HepG2 (cell line): Measurements from ENCODE around the gene SMPD3. TPM values are rescaled to one million over a fixed set of nuclear protein-coding genes. Genes with fewer than 3 reads are reported as not detected.

Experiments
- ATAC-seq: fragments of 200-7000 bp; cut with Tn5 transposase; 3 replicates; pipeline ENCODE4 v1.9.1; 2020; ENCODE audit warnings: mild to moderate bottlenecking, moderate library complexity
- BruUV-seq: library from RNA; stranded (reverse); fragments of 400-500 nt; replicated peaks from 2 replicates; lab custom pipeline; 2021; lab: Mats Ljungman, UMichigan
- CTCF ChIA-PET: fragments of 300-600 bp; formaldehyde crosslinking; extraction: SDS; loops from one replicate; lab custom pipeline; 2021; ENCODE audit warnings: low total read pairs, inconsistent platforms, low intra/inter-chr PET ratio; lab: Yijun Ruan, JAX
- POLR2A ChIA-PET: fragments of 350-600 bp; sonication (Branson Sonifier 250); formaldehyde crosslinking; loops from one replicate; lab custom pipeline; 2020; ENCODE audit warnings: antibody characterized with exemption, inconsistent platforms; lab: Yijun Ruan, JAX
- DNase-seq: peaks from one replicate; pipeline ENCODE4 v3.0.0-alpha.2; 2015; ENCODE audit warnings: low spot score
- FAIRE-seq: peaks from 3 replicates; lab custom pipeline; 2011; peaks lifted over from hg19 to GRCh38; lab: Jason Lieb, UNC
- H2AFZ ChIP-seq: one replicate; pipeline ENCODE4 v1.6.1; 2011; ENCODE audit warnings: low read length, inconsistent platforms
- H3K27ac ChIP-seq: fragments of 300-600 bp; 3 replicates; pipeline ENCODE4 v1.8.0; 2011; ENCODE audit warnings: mixed run types, mild to moderate bottlenecking, mixed read lengths, low read length, inconsistent platforms; ENCODE audit not compliant: insufficient read depth; ENCODE audit errors: extremely low read length
- H3K27me3 ChIP-seq, 2 experiments: fragments of 200-600 bp in 1 of 2; 2 replicates in 1 of 2; 3 replicates in 1 of 2; pipeline versions ENCODE4 v1.6.0 to v1.8.0; 2011; ENCODE audit warnings: low read length in 2 of 2, mild to moderate bottlenecking in 2 of 2, moderate library complexity in 2 of 2, inconsistent platforms in 1 of 2; ENCODE audit not compliant: insufficient read depth in 2 of 2, control insufficient read depth in 1 of 2
- H3K36me3 ChIP-seq, 2 experiments: fragments of 200-600 bp in 1 of 2; replicated peaks in 1 of 2; 2 replicates in 1 of 2; 3 replicates in 1 of 2; pipeline versions ENCODE4 v1.5.1 to v1.8.0; 2011; ENCODE audit warnings: low read length in 2 of 2, inconsistent platforms in 1 of 2; ENCODE audit not compliant: insufficient read depth in 2 of 2, control insufficient read depth in 1 of 2
- H3K4me1 ChIP-seq: 2 replicates; pipeline ENCODE4 v1.5.1; 2012; ENCODE audit warnings: low read length, inconsistent platforms; ENCODE audit not compliant: insufficient read depth
- H3K4me2 ChIP-seq: 2 replicates; pipeline ENCODE4 v1.6.0; 2011; ENCODE audit warnings: low read depth, low read length, inconsistent platforms
- H3K4me3 ChIP-seq, 3 experiments: fragments of 200-600 bp in 1 of 3; sonication (generic), shearing (Covaris generic) in 1 of 3; replicated peaks in 1 of 3; 2 replicates each; pipeline ENCODE4 v1.5.1; 2011 to 2016; ENCODE audit warnings: low read length in 3 of 3, inconsistent platforms in 2 of 3, low read depth in 2 of 3, mild to moderate bottlenecking in 2 of 3, control low read depth in 1 of 3, mixed read lengths in 1 of 3; ENCODE audit not compliant: insufficient read depth in 1 of 3
- H3K79me2 ChIP-seq: one replicate; pipeline ENCODE4 v1.6.1; 2011; ENCODE audit warnings: low read length, inconsistent platforms; ENCODE audit not compliant: insufficient read depth
- H3K9ac ChIP-seq: 2 replicates; pipeline ENCODE4 v1.6.0; 2011; ENCODE audit warnings: mild to moderate bottlenecking, low read depth, low read length, inconsistent platforms; ENCODE audit not compliant: insufficient read depth
- H3K9me3 ChIP-seq: 2 replicates; pipeline ENCODE4 v1.5.1; 2012; ENCODE audit warnings: mild to moderate bottlenecking, low read length
- H4K20me1 ChIP-seq: 2 replicates; pipeline ENCODE4 v1.6.0; 2011; ENCODE audit warnings: inconsistent platforms, mild to moderate bottlenecking, low read length, moderate library complexity; ENCODE audit not compliant: insufficient read depth
- AKAP8 ChIP-seq: sonication (generic); formaldehyde crosslinking; IDR thresholded peaks from 2 replicates; pipeline ENCODE4 v1.5.1; 2020; ENCODE audit warnings: mild to moderate bottlenecking, missing genetic modification reagents
- ATF4 ChIP-seq, 2 experiments: fragments of 450-650 bp in 1 of 2; sonication (generic) in 1 of 2; formaldehyde crosslinking; IDR thresholded peaks; 2 replicates each; pipeline versions ENCODE4 v1.5.0 to v1.8.0; 2020 to 2022; ENCODE audit warnings: mild to moderate bottlenecking in 1 of 2, missing genetic modification reagents in 1 of 2
- EED ChIP-seq: sonication (generic); formaldehyde crosslinking; IDR thresholded peaks from 2 replicates; pipeline ENCODE4 v1.5.0; 2020; ENCODE audit warnings: mild to moderate bottlenecking, missing genetic modification reagents
- REL ChIP-seq: sonication (generic); formaldehyde crosslinking; conservative IDR thresholded peaks from 2 replicates; pipeline ENCODE4 v1.8.0; 2022; ENCODE audit warnings: mild to moderate bottlenecking, missing genetic modification reagents, moderate library complexity
- RNF2 ChIP-seq: fragments of 450-650 bp; conservative IDR thresholded peaks from 2 replicates; pipeline ENCODE4 v1.6.1; 2016; ENCODE audit warnings: low read depth
- SNAI1 ChIP-seq: sonication (generic); formaldehyde crosslinking; IDR thresholded peaks from 2 replicates; pipeline ENCODE4 v1.5.0; 2020; ENCODE audit warnings: mild to moderate bottlenecking, missing genetic modification reagents, borderline replicate concordance
- TBX2 ChIP-seq: sonication (generic); formaldehyde crosslinking; IDR thresholded peaks from 2 replicates; pipeline ENCODE4 v1.5.0; 2020; ENCODE audit warnings: missing genetic modification reagents, mild to moderate bottlenecking, borderline replicate concordance
- ZBTB40 ChIP-seq, 2 experiments: fragments of 450-650 bp in 1 of 2; sonication (generic) in 1 of 2; formaldehyde crosslinking in 1 of 2; IDR thresholded peaks; 2 replicates each; pipeline versions ENCODE4 v1.6.1 to v1.8.0; 2016 to 2022; ENCODE audit warnings: antibody characterized with exemption in 1 of 2, mild to moderate bottlenecking in 1 of 2, missing genetic modification reagents in 1 of 2
- ZFP91 ChIP-seq: sonication (generic); formaldehyde crosslinking; IDR thresholded peaks from 2 replicates; pipeline ENCODE4 v1.9.0; 2022; ENCODE audit warnings: missing genetic modification reagents, mild to moderate bottlenecking, borderline replicate concordance
- ZNF772 ChIP-seq: sonication (generic); formaldehyde crosslinking; IDR thresholded peaks from 2 replicates; pipeline ENCODE4 v1.5.0; 2020; ENCODE audit warnings: mild to moderate bottlenecking, missing genetic modification reagents
- WGBS: methylation state at CpG from one replicate; pipeline ENCODE4 v1.1.6; 2017; ENCODE audit warnings: low lambda C conversion rate; 5-methylcytosine and 5-hydroxymethylcytosine counted together
- in situ Hi-C: cut with HindIII; loops from 2 replicates; pipeline ENCODE4 v1.10.0; 2017; ENCODE audit warnings: low pct_unique_long_range_greater_than_20kb; ENCODE audit not compliant: extremely low pct_ligation_motif_present
- intact Hi-C: fragments of 100-400 bp; cut with micrococcal nuclease; formaldehyde crosslinking; loops from one replicate; pipeline ENCODE4 v1.10.0; 2022; ENCODE audit not compliant: unreplicated experiment
- polyA plus RNA-seq, 8 experiments: library from polyadenylated mRNA; depleted of rRNA in 3 of 8; stranded (reverse) in 7 of 8; unstranded in 1 of 8; fragments of >200 nt; fragmentation: Illumina TruSeq in 4 of 8; extraction: Trizol in 4 of 8; gene quantifications; 2 replicates each; pipeline versions ENCODE4 v1.2.1 to v1.2.3, GENCODE V29; 2011 to 2016; ENCODE audit warnings: low read depth in 4 of 8, missing spikeins in 1 of 8, mixed read lengths in 1 of 8; ENCODE audit not compliant: insufficient read depth in 1 of 8
- total RNA-seq, 5 experiments: library from RNA; depleted of rRNA; stranded (reverse); fragments of >200 nt; fragmentation: Illumina TruSeq; extraction: Trizol; gene quantifications; 2 replicates each; pipeline ENCODE4 v1.2.3, GENCODE V29; 2016; ENCODE audit warnings: low read depth in 1 of 5

The SMPD3 gene
- total and polyA plus RNA-seq, 2 of the 13 experiments (the other 11 are each of a cell fraction or from before 2014, with no cell fraction given), result 0.07 to 0.32 TPM

GRCh38 chr16:68362947-68363657 is 85.2 kb downstream of the SMPD3 start:
- Histone ChIP-seq H3K27ac (no peak overlapping the region), H2AFZ (no peak overlapping the region), H3K4me3 (no peak overlapping the region), H3K9me3 (no peaks in the 10 kb centered on the region), H4K20me1 (no peaks in the 10 kb centered on the region), H3K9ac (no peak overlapping the region), H3K36me3 (peaks cover 0 to 6% of the 10 kb centered on the region in 2 experiments; a peak in 2 of 5 replicates), H3K4me1 (peaks cover 45% of the 10 kb centered on the region), H3K4me2 (no peak overlapping the region), H3K27me3 (peaks cover 6 to 33% of the 10 kb centered on the region in 2 experiments; a peak in 4 of 5 replicates), H3K79me2 (no peaks in the 10 kb centered on the region)
- FAIRE-seq (no peak), DNase-seq (no peak), ATAC-seq (peak; percentile 2)
- intact Hi-C loops, result no loop called here
- ChIA-PET POLR2A (no interaction called here), CTCF (no interaction called here)
- no TSS peak for BruUV-seq
- WGBS, result 59% methylated on average over 11 of the region's 18 CpGs
- in situ Hi-C loops, result no loop called here
- no peak for TF ChIP-seq REL (CRISPR knock-in tag)
- TF ChIP-seq SNAI1, result no peak
- 0 out of 2 replicates have a peak, but pooled peaks have one; percentile 22 for TF ChIP-seq ZNF772
- no peak for TF ChIP-seq RNF2
- no peak for TF ChIP-seq ATF4 (CRISPR knock-in tag; IDR thresholded peaks at IDR 0.05)
- peak; percentile 4; the same call in 1 of the 2 replicates for TF ChIP-seq TBX2 (CRISPR knock-in tag)
- peak; percentile 40; the same call in 1 of the 2 replicates for TF ChIP-seq AKAP8 (CRISPR knock-in tag)
- no peak for TF ChIP-seq ZBTB40 (IDR thresholded peaks at IDR 0.05)
- 0 out of 2 replicates have a peak, but pooled peaks have one; percentile 34 for TF ChIP-seq ZBTB40 (CRISPR knock-in tag; IDR thresholded peaks at IDR 0.05)
- TF ChIP-seq ZFP91, result no peak
- TF ChIP-seq EED (CRISPR knock-in tag), result 0 out of 2 replicates have a peak, but pooled peaks have one; percentile 52
